Endothelial cell of umbilical vein (primary cell): ENCODE results near the gene ASCL4. TPM values are rescaled to one million over a fixed set of nuclear protein-coding genes. Genes with fewer than 3 reads are reported as not detected.

Experiments used
- BruUV-seq: library from RNA; stranded (reverse); fragments of 400-500 nt; replicated peaks from 2 replicates; lab custom pipeline; 2021; lab: Mats Ljungman, UMichigan
- CTCF ChIA-PET: fragments of 300-600, 350-600 bp; sonication (Branson Sonifier 250); formaldehyde crosslinking; loops from one replicate; lab custom pipeline; 2021; ENCODE audit warnings: antibody characterized with exemption, inconsistent platforms; lab: Charles Lee
- POLR2A ChIA-PET: fragments of 300-600, 350-600 bp; sonication (Branson Sonifier 250); formaldehyde crosslinking; loops from one replicate; lab custom pipeline; 2021; ENCODE audit warnings: antibody characterized with exemption, inconsistent platforms; lab: Charles Lee
- DNase-seq: peaks from one replicate; pipeline ENCODE4 v3.0.0-alpha.2; 2011; ENCODE audit warnings: low read depth, low spot score
- FAIRE-seq: peaks from 2 replicates; lab custom pipeline; 2011; peaks lifted over from hg19 to GRCh38; lab: Jason Lieb, UNC
- H2AFZ ChIP-seq: 2 replicates; pipeline ENCODE4 v1.6.0; 2012; ENCODE audit warnings: low read depth, low read length, control low read depth, inconsistent platforms
- H3K27ac ChIP-seq: 2 replicates; pipeline ENCODE4 v1.5.1; 2011; ENCODE audit warnings: low read depth, mild to moderate bottlenecking, control low read depth, low read length, moderate library complexity; ENCODE audit not compliant: insufficient read depth
- H3K27me3 ChIP-seq, 2 experiments: 2 replicates each; pipeline versions ENCODE4 v1.6.0 to v1.6.1; 2011; ENCODE audit warnings: low read length in 2 of 2, mixed read lengths in 1 of 2; ENCODE audit not compliant: control insufficient read depth in 2 of 2, insufficient read depth in 2 of 2
- H3K36me3 ChIP-seq, 2 experiments: 2 replicates in 1 of 2; 3 replicates in 1 of 2; pipeline ENCODE4 v1.5.1; 2011; ENCODE audit warnings: low read length in 2 of 2, mild to moderate bottlenecking in 1 of 2, moderate library complexity in 1 of 2; ENCODE audit not compliant: control insufficient read depth in 2 of 2, insufficient read depth in 2 of 2; ENCODE audit errors: extremely low read depth in 1 of 2
- H3K4me1 ChIP-seq: 3 replicates; pipeline ENCODE4 v1.5.1; 2011; ENCODE audit warnings: mild to moderate bottlenecking, low read length; ENCODE audit not compliant: control insufficient read depth, insufficient read depth; ENCODE audit errors: extremely low read depth
- H3K4me2 ChIP-seq: 2 replicates; pipeline ENCODE4 v1.6.1; 2011; ENCODE audit warnings: low read length, control low read depth, mixed read lengths; ENCODE audit not compliant: insufficient read depth
- H3K4me3 ChIP-seq, 3 experiments: fragments of 200-600 bp in 1 of 3; sonication (generic), shearing (Covaris generic) in 1 of 3; replicated peaks in 1 of 3; 2 replicates each; pipeline ENCODE4 v1.5.1; 2011 to 2016; ENCODE audit warnings: control low read depth in 3 of 3, low read length in 3 of 3, mild to moderate bottlenecking in 2 of 3, inconsistent platforms in 1 of 3, low read depth in 1 of 3, moderate library complexity in 1 of 3; ENCODE audit not compliant: insufficient read depth in 1 of 3
- H3K79me2 ChIP-seq: 2 replicates; pipeline ENCODE4 v1.6.0; 2012; ENCODE audit warnings: low read length, inconsistent platforms; ENCODE audit not compliant: control insufficient read depth, insufficient read depth
- H3K9ac ChIP-seq: replicated peaks from 2 replicates; pipeline ENCODE3; 2011; ENCODE audit warnings: low read length, control low read depth; ENCODE audit not compliant: insufficient read depth; ENCODE audit errors: extremely low read depth
- H3K9me1 ChIP-seq: replicated peaks from 3 replicates; pipeline ENCODE4 v1.6.0; 2011; ENCODE audit warnings: mild to moderate bottlenecking, low read length; ENCODE audit not compliant: control insufficient read depth, insufficient read depth; ENCODE audit errors: extremely low read depth
- H3K9me3 ChIP-seq: replicated peaks from 2 replicates; pipeline ENCODE4 v1.5.1; 2012; ENCODE audit warnings: low read length, inconsistent platforms; ENCODE audit not compliant: control insufficient read depth, insufficient read depth
- H4K20me1 ChIP-seq: replicated peaks from 2 replicates; pipeline ENCODE3; 2011; ENCODE audit warnings: mild to moderate bottlenecking, low read length; ENCODE audit not compliant: control insufficient read depth, insufficient read depth; ENCODE audit errors: extremely low read depth
- CTCF ChIP-seq, 2 donors: IDR thresholded peaks; 1 replicate in 1 of 2; 2 replicates in 1 of 2; pipeline ENCODE4 v1.5.1; 2011; ENCODE audit warnings: low read length in 2 of 2, mild to moderate bottlenecking in 2 of 2, moderate library complexity in 2 of 2, control low read depth in 1 of 2, inconsistent platforms in 1 of 2, low read depth in 1 of 2; ENCODE audit not compliant: insufficient read depth in 1 of 2; ENCODE audit errors: extremely low read depth in 1 of 2
- EZH2 ChIP-seq: IDR thresholded peaks from 2 replicates; pipeline ENCODE4 v1.6.1; 2012; ENCODE audit warnings: borderline replicate concordance, low read depth, mild to moderate bottlenecking, moderate library complexity, low read length, inconsistent platforms; ENCODE audit not compliant: severe bottlenecking
- FOS ChIP-seq: IDR thresholded peaks from 2 replicates; pipeline ENCODE4 v1.6.1; 2011; ENCODE audit warnings: mild to moderate bottlenecking, low read length, moderate library complexity, borderline replicate concordance; ENCODE audit not compliant: insufficient read depth
- GATA2 ChIP-seq: IDR thresholded peaks from 2 replicates; pipeline ENCODE4 v1.7.0; 2011; ENCODE audit warnings: low read depth, mild to moderate bottlenecking, moderate library complexity, mixed read lengths, low read length; ENCODE audit not compliant: insufficient read length, insufficient read depth
- JUN ChIP-seq: IDR thresholded peaks from 2 replicates; pipeline ENCODE4 v1.6.1; 2011; ENCODE audit warnings: borderline replicate concordance, low read depth; ENCODE audit not compliant: insufficient read length, insufficient read depth
- MAX ChIP-seq: IDR thresholded peaks from 2 replicates; pipeline ENCODE4 v1.6.1; 2011; ENCODE audit not compliant: insufficient read depth, insufficient read length
- MYC ChIP-seq: IDR thresholded peaks from one replicate; pipeline ENCODE4 v1.6.1; 2011; ENCODE audit warnings: mild to moderate bottlenecking, low read depth, low read length
- POLR2A ChIP-seq: IDR thresholded peaks from 2 replicates; pipeline ENCODE4 v1.6.1; 2012; ENCODE audit warnings: low read depth, mild to moderate bottlenecking, control low read depth, low read length
- POLR2AphosphoS5 ChIP-seq: IDR thresholded peaks from 2 replicates; pipeline ENCODE4 v1.6.1; 2012; ENCODE audit warnings: low read depth, mild to moderate bottlenecking, control low read depth, low read length, moderate library complexity; ENCODE audit not compliant: insufficient read depth
- dilution Hi-C: fragments of 300-500 bp; cut with MboI; formaldehyde crosslinking; loops from one replicate; pipeline ENCODE4 v1.15.0; 2019; ENCODE audit warnings: low sequenced_read_pairs; ENCODE audit not compliant: extremely low pct_ligation_motif_present
- intact Hi-C: fragments of 100-400 bp; cut with micrococcal nuclease; formaldehyde crosslinking; loops from one replicate; pipeline ENCODE4 v1.10.0; 2022
- polyA plus RNA-seq, 4 experiments: library from polyadenylated mRNA; depleted of rRNA in 3 of 4; stranded (reverse) in 3 of 4; unstranded in 1 of 4; fragments of >200 nt; gene quantifications; 2 replicates each; pipeline versions ENCODE4 v1.2.1 to v1.2.3, GENCODE V29; 2011 to 2012; ENCODE audit warnings: missing spikeins in 1 of 4
- total RNA-seq: library from RNA; stranded (reverse); gene quantifications from 2 replicates; pipeline ENCODE4 v1.2.3, GENCODE V29; 2021

ASCL4 gene
- total and polyA plus RNA-seq, 2 donors (not counting 3 experiments of a cell fraction or from before 2014, with no cell fraction given), result not detected

GRCh38 chr12:107734139-107734538 is 40.4 kb upstream of the ASCL4 start:
- Histone ChIP-seq H3K4me2 (no peak overlapping the region), H3K27me3 (no peaks in the 10 kb centered on the region), H3K9me3 (no peaks in the 10 kb centered on the region), H3K4me3 (no peak overlapping the region), H3K4me1 (peaks cover 9% of the 10 kb centered on the region), H2AFZ (no peak overlapping the region), H3K36me3 (peaks cover 19 to 35% of the 10 kb centered on the region in 2 experiments), H3K27ac (no peak overlapping the region), H4K20me1 (no peaks in the 10 kb centered on the region), H3K9me1 (no peaks in the 10 kb centered on the region), H3K79me2 (peaks cover 2% of the 10 kb centered on the region), H3K9ac (no peak overlapping the region)
- DNase-seq (no peak), FAIRE-seq (no peak)
- CTCF ChIA-PET, result no interaction called here
- intact Hi-C loops, result no loop called here
- dilution Hi-C loops, result no loop called here
- BruUV-seq, result no TSS peak
- no peak for TF ChIP-seq POLR2A
- no peak for TF ChIP-seq JUN
- no peak for TF ChIP-seq EZH2
- TF ChIP-seq MAX, result no peak
- no peak for TF ChIP-seq GATA2
- TF ChIP-seq FOS, result no peak
- TF ChIP-seq POLR2AphosphoS5, result no peak
- TF ChIP-seq CTCF (IDR thresholded peaks at IDR 0.05; ENCODE audit: extremely low read depth in 1 of 2, insufficient read depth in 1 of 2, low read depth in 1 of 2, low read length in 2 of 2), result no peak
- TF ChIP-seq MYC, result no peak
- POLR2A ChIA-PET, result no interaction called here
